OCI-LY7 (cell line): ENCODE measurements around the gene AMPH. TPM values are rescaled to one million over a fixed set of nuclear protein-coding genes. Genes with fewer than 3 reads are reported as not detected.

Experiments
- BruUV-seq: library from RNA; stranded (reverse); fragments of 400-500 nt; replicated peaks from 2 replicates; lab custom pipeline; 2021; lab: Mats Ljungman, UMichigan
- CTCF ChIA-PET: fragments of 300-600 bp; sonication (Branson Sonifier 250); formaldehyde crosslinking; loops from one replicate; lab custom pipeline; 2022; ENCODE audit warnings: antibody characterized with exemption; ENCODE audit not compliant: unreplicated experiment; lab: Charles Lee
- POLR2A ChIA-PET: fragments of 300-600 bp; sonication (Branson Sonifier 250); formaldehyde crosslinking; loops from one replicate; lab custom pipeline; 2022; ENCODE audit warnings: antibody characterized with exemption; lab: Charles Lee
- DNase-seq: peaks from one replicate; pipeline ENCODE4 v3.0.0-alpha.2; 2015; ENCODE audit warnings: low spot score
- H2AFZ ChIP-seq: fragments of 200-600 bp; sonication (generic), shearing (Covaris generic); 2 replicates; pipeline ENCODE4 v1.6.1; 2014; ENCODE audit warnings: mild to moderate bottlenecking, antibody characterized with exemption, low read length, moderate library complexity
- H3K27ac ChIP-seq: fragments of 200-600 bp; sonication (generic); 2 replicates; pipeline ENCODE4 v1.5.1; 2014; ENCODE audit warnings: mixed run types, low read depth, mild to moderate bottlenecking, moderate library complexity, low read length, inconsistent platforms; ENCODE audit not compliant: poor library complexity, severe bottlenecking
- H3K36me3 ChIP-seq: fragments of 200-600 bp; sonication (generic); 2 replicates; pipeline ENCODE4 v1.6.1; 2014; ENCODE audit warnings: mild to moderate bottlenecking, antibody characterized with exemption, low read length, moderate library complexity, mixed read lengths; ENCODE audit not compliant: insufficient read depth
- H3K4me1 ChIP-seq: fragments of 200-600 bp; sonication (generic); 2 replicates; pipeline ENCODE4 v1.5.1; 2014; ENCODE audit warnings: mild to moderate bottlenecking, low read length; ENCODE audit not compliant: insufficient read depth, poor library complexity, severe bottlenecking
- H3K4me2 ChIP-seq: fragments of 200-600 bp; sonication (generic); 2 replicates; pipeline ENCODE4 v1.6.1; 2014; ENCODE audit warnings: mild to moderate bottlenecking, low read length
- H3K4me3 ChIP-seq: fragments of 200-600 bp; sonication (generic); 2 replicates; pipeline ENCODE4 v1.5.1; 2014; ENCODE audit warnings: mild to moderate bottlenecking, low read depth, low read length; ENCODE audit not compliant: poor library complexity, severe bottlenecking
- H3K79me2 ChIP-seq: fragments of 200-600 bp; sonication (generic); 2 replicates; pipeline ENCODE4 v1.6.1; 2016; ENCODE audit warnings: low read depth, mild to moderate bottlenecking, low read length, moderate library complexity, mixed read lengths; ENCODE audit not compliant: insufficient read depth
- H3K9me2 ChIP-seq: fragments of 200-600 bp; sonication (generic); 2 replicates; pipeline ENCODE4 v1.6.1; 2016; ENCODE audit warnings: mild to moderate bottlenecking, low read length, mixed read lengths; ENCODE audit not compliant: insufficient read depth
- H3K9me3 ChIP-seq: fragments of 200-600 bp; sonication (generic); 2 replicates; pipeline ENCODE4 v1.6.1; 2014; ENCODE audit warnings: mild to moderate bottlenecking, mixed run types, low read length, mixed read lengths
- H4K20me1 ChIP-seq: fragments of 200-600 bp; sonication (generic); 2 replicates; pipeline ENCODE4 v1.6.1; 2014; ENCODE audit warnings: mild to moderate bottlenecking, antibody characterized with exemption, low read length, moderate library complexity, mixed read lengths; ENCODE audit not compliant: insufficient read depth
- CTCF ChIP-seq: fragments of 200-600 bp; sonication (generic); conservative IDR thresholded peaks from 2 replicates; pipeline ENCODE4 v1.5.1; 2014; ENCODE audit warnings: mild to moderate bottlenecking, antibody characterized with exemption, low read length, moderate library complexity, mixed read lengths
- EZH2phosphoT487 ChIP-seq: fragments of 200-600 bp; sonication (generic); IDR thresholded peaks from 2 replicates; pipeline ENCODE4 v1.6.1; 2018; ENCODE audit warnings: low read depth, borderline replicate concordance, mild to moderate bottlenecking, mixed run types, antibody characterized with exemption, low read length, moderate library complexity, mixed read lengths
- intact Hi-C: fragments of 100-400 bp; cut with micrococcal nuclease; formaldehyde crosslinking; loops from one replicate; pipeline ENCODE4 v1.10.0; 2022; ENCODE audit not compliant: unreplicated experiment
- total RNA-seq, 2 experiments: library from RNA; depleted of rRNA in 1 of 2; stranded (reverse); fragments of >200 nt in 1 of 2; shearing (Covaris generic) in 1 of 2; gene quantifications; 2 replicates each; pipeline ENCODE4 v1.2.3, GENCODE V29; 2014 to 2022

The AMPH gene
- total RNA-seq, 2 experiments from 2014 or later, result not detected

- no peaks in the 10 kb centered on the region for H3K4me1 ChIP-seq
- no peaks in the 10 kb centered on the region for H3K9me2 ChIP-seq
- intact Hi-C loops, result no loop called here
- TF ChIP-seq EZH2phosphoT487 (no peak), CTCF (no peak)
- H2AFZ ChIP-seq, result no peak overlapping the region
- no peaks in the 10 kb centered on the region for H3K9me3 ChIP-seq
- no peaks in the 10 kb centered on the region for H3K79me2 ChIP-seq
- ChIA-PET POLR2A (interaction anchor here (1.0 kb wide), 1 partner anchor 8 kb away, joined by 3 read pairs; no protein-coding TSS in a partner anchor), CTCF (no interaction called here)
- BruUV-seq, result no TSS peak
- H3K4me2 ChIP-seq, result no peak overlapping the region
- no peaks in the 10 kb centered on the region for H3K36me3 ChIP-seq
- no peaks in the 10 kb centered on the region for H4K20me1 ChIP-seq
- H3K4me3 ChIP-seq, result no peak overlapping the region
- no peak for DNase-seq
- no peak overlapping the region for H3K27ac ChIP-seq
These were observed 167.6 kb downstream of the AMPH start for GRCh38 chr7:38463277-38464225.

- Histone ChIP-seq H3K36me3 (no peaks in the 10 kb centered on the region), H3K79me2 (no peaks in the 10 kb centered on the region), H3K4me3 (no peak overlapping the region), H3K9me2 (no peaks in the 10 kb centered on the region), H3K4me1 (no peaks in the 10 kb centered on the region), H2AFZ (no peak overlapping the region), H3K9me3 (no peaks in the 10 kb centered on the region), H4K20me1 (no peaks in the 10 kb centered on the region), H3K27ac (no peak overlapping the region), H3K4me2 (no peak overlapping the region)
- TF ChIP-seq EZH2phosphoT487, result no peak
- TF ChIP-seq CTCF, result no peak
- ChIA-PET CTCF (no interaction called here), POLR2A (no interaction called here)
- DNase-seq, result no peak
- intact Hi-C loops, result no loop called here
- BruUV-seq, result no TSS peak
These were observed 168.4 kb downstream of the AMPH start for GRCh38 chr7:38462819-38463218.

- TF ChIP-seq EZH2phosphoT487 (no peak), CTCF (no peak)
- ChIA-PET POLR2A (no interaction called here), CTCF (no interaction called here)
- no peaks in the 10 kb centered on the region for H3K9me3 ChIP-seq
- BruUV-seq, result no TSS peak
- no peak overlapping the region for H3K4me3 ChIP-seq
- H3K4me1 ChIP-seq, result no peaks in the 10 kb centered on the region
- H3K9me2 ChIP-seq, result no peaks in the 10 kb centered on the region
- no peaks in the 10 kb centered on the region for H3K79me2 ChIP-seq
- no peak overlapping the region for H3K4me2 ChIP-seq
- H3K27ac ChIP-seq, result no peak overlapping the region
- H2AFZ ChIP-seq, result no peak overlapping the region
- intact Hi-C loops, result no loop called here
- H4K20me1 ChIP-seq, result no peaks in the 10 kb centered on the region
- no peak for DNase-seq
- H3K36me3 ChIP-seq, result no peaks in the 10 kb centered on the region
These were observed 169.3 kb downstream of the AMPH start for GRCh38 chr7:38461887-38462286.
